ENCODE measurements around the gene TK1.

- TF ChIP-seq CTCF (IDR thresholded peaks at IDR 0.05; ENCODE audit: low read length), result no peak
- TF ChIP-seq EZH2 (optimal IDR thresholded peaks at IDR 0.05; ENCODE audit: low read depth, low read length), result no peak
- no peak for TF ChIP-seq EZH2phosphoT487 (IDR thresholded peaks at IDR 0.05; ENCODE audit: low read length)
These were observed 58.8 kb downstream of the TK1 start for GRCh38 chr17:78127888-78128550.
